GM21447 (cell line): ENCODE results near the gene FCER1G.

Experiments
- ATAC-seq: cut with Tn5 transposase; IDR thresholded peaks from one replicate; pipeline ENCODE4 v1.9.1; 2021; ENCODE audit not compliant: unreplicated experiment

The FCER1G gene

DNA sequence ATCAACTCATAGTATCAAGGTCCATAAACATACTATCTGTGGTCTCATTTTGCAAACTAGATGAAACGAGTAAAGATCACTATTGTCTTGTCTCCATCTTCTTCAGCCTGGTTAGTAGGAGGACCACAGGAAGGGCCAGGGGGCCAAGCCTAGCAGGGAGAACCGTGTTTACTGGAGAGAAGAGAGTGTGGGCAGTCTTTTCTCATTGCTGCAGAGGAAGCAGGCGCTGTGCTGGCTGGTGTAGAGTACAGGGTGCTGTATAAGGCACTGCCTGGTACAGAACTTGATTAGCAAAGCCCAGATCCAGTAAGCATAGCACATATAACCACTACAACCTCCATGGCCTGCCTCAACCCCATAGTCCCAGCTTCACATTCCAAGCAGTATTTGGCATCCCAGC, 27.8 kb upstream of the FCER1G start:
- ATAC-seq, result no peak

DNA sequence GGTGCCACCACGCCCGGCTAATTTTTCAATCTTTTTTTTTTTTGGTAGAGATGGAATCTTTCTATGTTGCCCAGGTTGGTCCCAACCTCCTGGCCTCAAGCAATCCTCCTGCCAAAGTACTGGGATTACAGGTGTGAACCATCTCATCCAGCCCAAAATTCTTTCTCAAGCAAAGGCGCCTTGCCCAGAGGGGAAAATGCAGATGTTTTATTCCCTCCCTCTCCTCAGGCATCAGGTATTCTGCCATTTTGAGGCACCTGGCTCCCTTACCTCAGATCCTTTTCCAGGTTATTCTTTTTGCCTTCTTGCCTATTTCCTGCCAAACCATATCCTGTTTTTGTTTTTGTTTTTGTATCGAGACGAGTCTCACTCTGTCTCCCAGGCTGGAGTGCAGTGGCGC, 26.7 kb upstream of the FCER1G start:
- no peak for ATAC-seq

DNA sequence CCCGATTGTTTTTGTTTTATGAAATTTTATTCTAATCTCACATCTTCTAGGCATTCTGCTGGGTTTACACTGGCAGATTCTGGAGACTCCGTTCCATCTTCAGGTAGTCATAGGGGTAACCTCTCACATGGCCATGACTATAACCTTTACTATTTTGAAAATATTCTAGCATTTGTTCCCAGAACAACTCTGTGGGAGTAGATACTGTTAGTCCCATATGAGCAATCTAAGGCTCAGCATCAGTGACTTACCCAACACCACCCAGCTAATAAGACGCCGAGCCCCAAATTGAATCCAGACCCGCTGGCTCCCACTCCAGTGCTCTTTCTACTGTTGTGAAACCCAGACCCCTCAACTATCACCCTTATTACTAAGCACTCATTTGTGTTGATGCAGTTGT, 26.1 kb upstream of the FCER1G start:
- no peak for ATAC-seq

- no peak for ATAC-seq
Observed at GRCh38 chr1:161190962-161191521, 24.1 kb upstream of the FCER1G start.

GRCh38 chr1:161191971-161192370, 23.1 kb upstream of the FCER1G start:
- no peak for ATAC-seq

DNA sequence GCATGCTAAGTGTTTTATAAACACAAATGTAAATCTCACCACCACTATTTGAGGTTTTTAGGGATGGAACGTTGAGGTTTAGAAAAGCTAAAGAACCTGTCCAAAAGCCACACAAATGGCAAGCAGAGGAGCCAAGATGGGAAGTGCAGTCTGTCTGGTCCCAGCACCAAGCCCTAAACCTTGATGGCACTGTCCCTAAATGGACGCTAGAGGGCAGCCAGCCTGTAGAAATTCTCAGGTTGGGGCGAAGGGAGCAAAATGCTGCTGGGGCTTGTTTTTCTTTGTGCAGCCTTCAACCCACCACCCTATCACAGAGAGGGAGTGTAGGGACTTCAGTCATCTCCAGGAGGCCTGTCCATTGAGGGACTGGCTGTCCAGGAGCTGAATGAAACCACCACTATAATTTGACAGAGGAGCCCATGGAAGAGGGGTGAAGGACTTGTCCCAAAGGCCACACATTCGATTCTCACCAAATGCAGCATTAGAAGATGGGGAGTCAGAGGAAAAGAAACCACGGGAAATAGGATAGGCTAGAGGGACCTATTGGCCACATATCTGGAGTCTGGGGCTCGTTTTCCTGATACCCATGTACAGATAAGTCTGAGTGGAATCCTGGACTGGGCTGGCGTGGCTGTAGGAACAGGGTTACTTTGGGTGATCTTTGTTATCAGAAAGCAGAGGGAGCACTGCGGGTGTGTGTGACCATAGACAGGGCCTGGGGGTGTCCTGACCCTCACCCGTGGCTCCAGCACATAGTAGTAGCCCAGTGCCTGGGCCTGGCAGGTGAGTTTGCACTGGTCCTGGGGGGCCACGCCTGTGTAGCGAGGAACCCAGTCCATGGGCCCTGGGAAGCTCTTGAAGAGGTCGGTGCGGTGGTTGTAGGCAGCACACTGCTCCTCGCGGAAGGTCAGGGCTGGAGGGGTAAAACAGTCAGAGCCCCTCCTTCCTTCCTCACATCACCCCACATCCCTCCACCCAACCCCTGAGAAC, 22.3 kb upstream of the FCER1G start:
- peak; percentile 68 for ATAC-seq

DNA sequence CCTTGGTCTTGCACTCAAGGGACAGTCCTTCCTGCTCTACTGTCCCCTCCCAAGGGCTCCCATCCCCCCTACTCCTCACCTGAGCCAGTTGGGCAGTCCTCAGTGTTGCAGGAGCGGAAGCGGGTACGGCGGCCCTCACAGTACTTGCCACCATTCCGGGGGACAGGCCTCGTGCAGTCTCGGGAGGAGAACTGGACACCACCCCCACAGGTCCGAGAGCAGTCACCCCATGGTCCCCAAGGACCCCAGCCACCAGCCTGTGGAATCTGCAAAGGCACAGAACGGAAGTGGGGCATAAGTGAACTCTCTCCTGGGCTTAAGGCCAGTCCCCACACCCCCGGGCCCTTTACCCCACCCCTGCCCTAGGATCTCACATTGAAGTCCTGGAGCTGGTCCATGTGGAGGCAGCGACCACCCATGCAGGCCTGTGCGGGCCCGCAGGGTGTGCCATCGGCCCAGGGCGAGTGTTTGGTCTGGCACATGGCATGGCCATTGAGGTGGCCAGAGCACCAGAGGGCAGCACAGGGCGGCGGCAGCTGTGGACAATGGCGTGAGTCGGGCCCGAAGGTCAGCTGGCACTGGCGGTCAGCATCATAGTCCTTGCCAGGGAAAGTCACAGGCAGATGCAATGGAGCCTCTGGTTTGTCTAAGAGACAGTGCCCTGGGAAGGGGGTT, 21.4 kb upstream of the FCER1G start:
- ATAC-seq, result no peak

- ATAC-seq, result peak; percentile 46
Observed at GRCh38 chr1:161195171-161195570, 19.9 kb upstream of the FCER1G start.

- ATAC-seq, result no peak
Observed at GRCh38 chr1:161196111-161196510, 19.0 kb upstream of the FCER1G start.

DNA sequence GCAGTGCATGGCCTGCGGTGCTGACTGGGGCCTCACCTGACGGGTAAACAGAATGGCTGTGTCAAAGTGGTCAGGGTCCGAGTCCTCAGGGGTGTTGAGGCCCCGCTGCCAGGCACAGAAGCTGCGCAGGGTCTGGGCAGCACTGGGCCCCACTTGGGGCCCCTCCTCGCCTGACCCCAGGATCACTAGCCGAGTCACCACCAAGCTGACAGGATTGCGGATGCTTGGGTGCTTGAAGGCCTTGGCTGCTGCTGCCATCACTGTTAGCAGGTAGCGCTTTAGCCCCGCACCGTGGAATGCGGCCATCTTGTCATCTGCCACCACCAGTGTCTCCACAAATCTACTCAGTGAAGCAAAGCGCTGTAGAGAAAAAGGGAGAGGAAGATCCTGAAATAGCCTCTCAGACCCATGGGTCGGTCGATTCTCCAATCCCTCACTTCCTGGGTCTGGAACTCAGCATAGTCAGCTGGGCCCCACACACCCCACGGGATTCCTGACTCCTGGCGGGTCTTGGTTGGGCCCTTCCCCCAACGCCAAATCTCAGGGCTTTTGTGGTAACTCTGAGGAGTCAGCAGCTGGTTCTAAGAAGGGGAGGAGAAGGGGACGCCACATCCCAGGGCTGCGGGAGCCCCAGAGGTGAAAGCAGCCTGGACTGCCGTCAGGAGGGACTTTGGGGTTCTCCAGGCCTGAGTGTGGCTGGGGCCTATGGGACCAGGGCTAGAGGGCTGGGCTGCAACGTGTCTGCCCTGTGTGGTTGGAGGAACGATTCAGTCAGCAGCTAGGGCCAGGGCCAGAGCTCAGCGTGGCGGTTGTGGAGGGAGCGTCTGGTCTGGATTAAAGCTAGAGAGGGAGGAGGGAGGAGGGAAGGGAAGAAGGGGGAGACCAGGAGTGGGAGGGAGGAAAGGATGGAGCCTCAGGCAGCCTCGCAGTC, 18.3 kb upstream of the FCER1G start:
- ATAC-seq, result no peak

DNA sequence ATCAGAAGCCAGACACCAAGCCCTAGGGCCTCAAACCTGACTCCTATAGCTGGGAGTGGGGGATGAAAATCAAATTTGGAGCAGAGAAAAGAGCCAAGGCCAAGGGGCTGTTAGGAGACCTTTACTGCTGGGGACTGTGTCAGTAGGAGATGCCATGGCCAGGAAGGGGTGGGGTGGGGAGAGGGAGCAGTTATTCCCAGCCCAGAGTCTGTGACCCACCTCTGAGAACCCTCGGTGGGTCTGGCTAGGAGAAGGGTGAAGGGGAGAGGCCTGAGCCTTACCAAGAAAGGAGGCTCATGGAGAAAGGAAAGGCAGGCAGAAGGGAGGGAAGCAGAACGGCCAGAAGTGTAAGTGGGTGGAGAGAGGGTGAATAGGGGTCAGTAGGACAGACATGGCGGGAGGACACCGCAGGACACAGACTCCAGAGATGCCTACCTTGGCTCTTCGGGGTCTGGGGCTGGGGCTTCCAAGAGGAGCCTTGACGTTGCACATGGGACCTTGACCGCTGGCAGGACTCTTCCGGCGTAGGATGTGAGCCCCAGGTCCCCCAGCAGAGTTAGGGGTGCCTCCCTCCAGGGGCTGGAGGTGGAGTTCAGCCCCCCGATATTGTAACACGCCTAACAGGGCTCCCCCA, 17.4 kb upstream of the FCER1G start:
- ATAC-seq, result no peak

GRCh38 chr1:161198194-161198896, 16.8 kb upstream of the FCER1G start:
- ATAC-seq, result no peak

- ATAC-seq, result no peak
Observed at GRCh38 chr1:161198897-161199431, 16.1 kb upstream of the FCER1G start, which contains the start of gene ADAMTS4. TSS of gene ADAMTS4 (minus strand) at chr1:161199054. CDS start at chr1:161198627, 427 bp downstream.

- ATAC-seq, result no peak
Observed at GRCh38 chr1:161199506-161200139, 15.5 kb upstream of the FCER1G start.

- no peak for ATAC-seq
Observed at GRCh38 chr1:161200421-161200991, 14.6 kb upstream of the FCER1G start.

GRCh38 chr1:161200992-161201835, 13.9 kb upstream of the FCER1G start:
- no peak for ATAC-seq

GRCh38 chr1:161201836-161202712, 13.0 kb upstream of the FCER1G start, which contains the start of gene NDUFS2:
TSS of gene NDUFS2 (plus strand) at chr1:161202367. CDS start at chr1:161202386, 19 bp downstream.
- peak; percentile 97 for ATAC-seq
